HG02943 (cell line): ENCODE data around the gene FHIT.
"Not testable (repeated sequence)": the region's sequence is repeated elsewhere in the genome, so short reads cannot be mapped to it uniquely, and the experiment has no call there.

Experiments used
- ATAC-seq: cut with Tn5 transposase; IDR thresholded peaks from one replicate; pipeline ENCODE4 v1.9.1; 2021; ENCODE audit warnings: mild to moderate bottlenecking, low read depth, moderate library complexity; ENCODE audit not compliant: unreplicated experiment

FHIT gene

GRCh38 chr3:59939826-59940426, 1311.3 kb downstream of the FHIT start:
- no peak for ATAC-seq

GRCh38 chr3:59938828-59939227, 1312.4 kb downstream of the FHIT start:
- ATAC-seq = no peak

- ATAC-seq = no peak
These were observed 1314.1 kb downstream of the FHIT start for GRCh38 chr3:59937201-59937600.

GRCh38 chr3:59936472-59936871, 1314.8 kb downstream of the FHIT start:
- ATAC-seq = no peak

- no peak for ATAC-seq
These were observed 1316.2 kb downstream of the FHIT start for GRCh38 chr3:59935025-59935424.

GRCh38 chr3:59934560-59934959, 1316.7 kb downstream of the FHIT start:
- not testable (repeated sequence) for ATAC-seq

GRCh38 chr3:59930170-59930569, 1321.1 kb downstream of the FHIT start:
- no peak for ATAC-seq

GRCh38 chr3:59927056-59927455, 1324.2 kb downstream of the FHIT start:
- ATAC-seq = no peak

GRCh38 chr3:59925946-59926345, 1325.3 kb downstream of the FHIT start:
- ATAC-seq = no peak

GRCh38 chr3:59922192-59922591, 1329.1 kb downstream of the FHIT start:
- ATAC-seq = no peak

- ATAC-seq = no peak
These were observed 1330.4 kb downstream of the FHIT start for GRCh38 chr3:59920822-59921221.

GRCh38 chr3:59919586-59919985, 1331.7 kb downstream of the FHIT start:
- ATAC-seq = no peak

GRCh38 chr3:59914251-59914650, 1337.0 kb downstream of the FHIT start:
- ATAC-seq = no peak

- ATAC-seq = no peak
These were observed 1337.6 kb downstream of the FHIT start for GRCh38 chr3:59913645-59914044.

- no peak for ATAC-seq
These were observed 1342.6 kb downstream of the FHIT start for GRCh38 chr3:59908701-59909100.

- ATAC-seq = no peak
These were observed 1343.0 kb downstream of the FHIT start for GRCh38 chr3:59908280-59908679.

- no peak for ATAC-seq
These were observed 1347.0 kb downstream of the FHIT start for GRCh38 chr3:59904296-59904695.

- no peak for ATAC-seq
These were observed 1352.2 kb downstream of the FHIT start for GRCh38 chr3:59899061-59899460.

- no peak for ATAC-seq
These were observed 1355.3 kb downstream of the FHIT start for GRCh38 chr3:59895972-59896371.

- ATAC-seq = no peak
These were observed 1356.7 kb downstream of the FHIT start for GRCh38 chr3:59894425-59895121.

- ATAC-seq = no peak
These were observed 1360.6 kb downstream of the FHIT start for GRCh38 chr3:59890639-59891038.

GRCh38 chr3:59886790-59887189, 1364.5 kb downstream of the FHIT start:
- no peak for ATAC-seq
